Left forelimb (tissue), 1 donor: ENCODE results near the gene TMEM81.

Source experiments
- DNase-seq: peaks from one replicate; pipeline ENCODE4 v3.0.0-alpha.2; 2018; ENCODE audit warnings: low spot score

The TMEM81 gene

GRCh38 chr1:205058853-205059252 lies 25.4 kb downstream of the TMEM81 start:
- DNase-seq, result no peak

- no peak for DNase-seq
Measured at GRCh38 chr1:205057808-205058575, 26.3 kb downstream of the TMEM81 start.

GRCh38 chr1:205056956-205057568 lies 27.2 kb downstream of the TMEM81 start:
- no peak for DNase-seq

GRCh38 chr1:205056188-205056611 lies 28.1 kb downstream of the TMEM81 start:
- DNase-seq, result no peak

- no peak for DNase-seq
Measured at GRCh38 chr1:205054013-205054412, 30.2 kb downstream of the TMEM81 start.

- no peak for DNase-seq
Measured at GRCh38 chr1:205053296-205053695, 31.0 kb downstream of the TMEM81 start.

GRCh38 chr1:205052690-205053089 lies 31.6 kb downstream of the TMEM81 start:
- DNase-seq, result no peak

GRCh38 chr1:205049479-205049878 lies 34.8 kb downstream of the TMEM81 start:
- no peak for DNase-seq

GRCh38 chr1:205048382-205048781 lies 35.9 kb downstream of the TMEM81 start:
- DNase-seq, result no peak

GRCh38 chr1:205047764-205048231 lies 36.5 kb downstream of the TMEM81 start:
- no peak for DNase-seq

GRCh38 chr1:205046870-205047269 lies 37.4 kb downstream of the TMEM81 start:
- no peak for DNase-seq

- no peak for DNase-seq
Measured at GRCh38 chr1:205045146-205045545, 39.1 kb downstream of the TMEM81 start.

GRCh38 chr1:205044741-205045140 lies 39.5 kb downstream of the TMEM81 start:
- DNase-seq, result no peak

- DNase-seq, result no peak
Measured at GRCh38 chr1:205043866-205044265, 40.4 kb downstream of the TMEM81 start.

GRCh38 chr1:205042911-205043806 lies 41.1 kb downstream of the TMEM81 start, which contains the start of gene CNTN2:
TSS of gene CNTN2 (plus strand) at chr1:205043212. CDS start at chr1:205053186, 9,974 bp downstream.
- DNase-seq, result no peak

GRCh38 chr1:205041998-205042910 lies 42.0 kb downstream of the TMEM81 start:
- no peak for DNase-seq

- no peak for DNase-seq
Measured at GRCh38 chr1:205041001-205041715, 43.1 kb downstream of the TMEM81 start.

- no peak for DNase-seq
Measured at GRCh38 chr1:205038132-205038786, 46.0 kb downstream of the TMEM81 start.

- no peak for DNase-seq
Measured at GRCh38 chr1:205037539-205037938, 46.7 kb downstream of the TMEM81 start.
